SK-N-SH (cell line): ENCODE results near the gene FBXO42.
A peak's percentile ranks its signal among the peaks of the same experiment; 100 is the strongest.

Experiments used
- CTCF ChIP-seq: fragments of 200-600 bp; sonication (generic); IDR thresholded peaks from 2 replicates; pipeline ENCODE4 v1.6.1; 2017; ENCODE audit warnings: antibody characterized with exemption, mild to moderate bottlenecking, moderate library complexity
- EP300 ChIP-seq, 2 experiments: IDR thresholded peaks; 2 replicates each; pipeline versions ENCODE4 v1.4.0 to v1.6.1; 2012; ENCODE audit warnings: borderline replicate concordance in 1 of 2, low read depth in 1 of 2, low read length in 1 of 2
- EZH2phosphoT487 ChIP-seq: fragments of 200-600 bp; sonication (generic); IDR thresholded peaks from 2 replicates; pipeline ENCODE4 v1.6.1; 2017; ENCODE audit warnings: low read depth, mixed run types, mild to moderate bottlenecking, antibody characterized with exemption, moderate library complexity, borderline replicate concordance
- FOSL2 ChIP-seq: IDR thresholded peaks from 2 replicates; pipeline ENCODE4 v1.4.0; 2012; ENCODE audit warnings: low read depth, mild to moderate bottlenecking, moderate library complexity, borderline replicate concordance
- JUND ChIP-seq: IDR thresholded peaks from 2 replicates; pipeline ENCODE4 v1.4.0; 2012
- REST ChIP-seq: IDR thresholded peaks from 2 replicates; pipeline ENCODE4 v1.6.1; 2012; ENCODE audit warnings: mild to moderate bottlenecking, low read depth, low read length, moderate library complexity
- RXRA ChIP-seq: IDR thresholded peaks from 2 replicates; pipeline ENCODE4 v1.4.0; 2012; ENCODE audit warnings: low read depth, mild to moderate bottlenecking, borderline replicate concordance
- SIN3A ChIP-seq: IDR thresholded peaks from 2 replicates; pipeline ENCODE4 v1.6.1; 2012; ENCODE audit warnings: low read depth, mild to moderate bottlenecking, low read length, moderate library complexity, borderline replicate concordance
- TAF1 ChIP-seq: IDR thresholded peaks from 2 replicates; pipeline ENCODE4 v1.6.1; 2012; ENCODE audit warnings: low read depth, mild to moderate bottlenecking, low read length, moderate library complexity, borderline replicate concordance

- TF ChIP-seq EZH2phosphoT487 (no peak), FOSL2 (peak; percentile 79), JUND (peak; percentile 78), TAF1 (no peak), EP300 (IDR thresholded peaks at IDR 0.05; ENCODE audit: borderline replicate concordance in 1 of 2, low read depth in 1 of 2, low read length in 1 of 2) (no peak), REST (no peak), RXRA (no peak), CTCF (no peak), SIN3A (no peak)
These were observed 27.8 kb downstream of the FBXO42 start for GRCh38 chr1:16324456-16324890.
